OCI-LY1 (cell line): Measurements from ENCODE around the gene TRIM40.
A peak's percentile ranks its signal among the peaks of the same experiment; 100 is the strongest.

Experiments
- H2AFZ ChIP-seq: fragments of 200-600 bp; sonication (generic), shearing (Covaris generic); 2 replicates; pipeline ENCODE4 v1.6.0; 2014; ENCODE audit warnings: antibody characterized with exemption, mild to moderate bottlenecking, low read length
- H3F3A ChIP-seq: fragments of 200-600 bp; sonication (generic), shearing (Covaris generic); 2 replicates; pipeline ENCODE4 v1.6.0; 2014; ENCODE audit warnings: mild to moderate bottlenecking, antibody characterized with exemption, low read length, moderate library complexity; ENCODE audit not compliant: insufficient read depth
- H3K27ac ChIP-seq: fragments of 200-600 bp; sonication (generic); 2 replicates; pipeline ENCODE4 v1.5.1; 2014; ENCODE audit warnings: low read length, mixed run types, mild to moderate bottlenecking, low read depth; ENCODE audit not compliant: poor library complexity, severe bottlenecking
- H3K27me3 ChIP-seq: fragments of 200-600 bp; sonication (generic); 2 replicates; pipeline ENCODE4 v1.6.0; 2014; ENCODE audit warnings: antibody characterized with exemption, mild to moderate bottlenecking, low read length, moderate library complexity; ENCODE audit not compliant: insufficient read depth
- H3K36me3 ChIP-seq: fragments of 200-600 bp; sonication (generic); 2 replicates; pipeline ENCODE4 v1.6.1; 2014; ENCODE audit warnings: mild to moderate bottlenecking, antibody characterized with exemption, low read length, moderate library complexity, mixed read lengths; ENCODE audit not compliant: insufficient read depth
- H3K4me1 ChIP-seq: fragments of 200-600 bp; sonication (generic); 2 replicates; pipeline ENCODE4 v1.5.1; 2014; ENCODE audit warnings: mild to moderate bottlenecking, low read length, moderate library complexity; ENCODE audit not compliant: insufficient read depth, severe bottlenecking
- H3K4me2 ChIP-seq: fragments of 200-600 bp; sonication (generic), shearing (Covaris generic); 2 replicates; pipeline ENCODE4 v1.6.1; 2014; ENCODE audit warnings: low read length
- H3K4me3 ChIP-seq: fragments of 200-600 bp; sonication (generic); 2 replicates; pipeline ENCODE4 v1.5.1; 2014; ENCODE audit warnings: low read length, low read depth, mild to moderate bottlenecking, mixed read lengths; ENCODE audit not compliant: poor library complexity, severe bottlenecking
- H3K79me2 ChIP-seq: fragments of 200-600 bp; shearing (Covaris generic); 2 replicates; pipeline ENCODE4 v1.6.1; 2016; ENCODE audit warnings: mixed run types, low read length, mixed read lengths; ENCODE audit not compliant: insufficient read depth
- H3K9ac ChIP-seq: fragments of 200-600 bp; sonication (generic), shearing (Covaris generic); 2 replicates; pipeline ENCODE4 v1.6.1; 2014; ENCODE audit warnings: mild to moderate bottlenecking, low read length, mixed read lengths
- H3K9me2 ChIP-seq: fragments of 200-600 bp; sonication (generic), shearing (Covaris generic); 2 replicates; pipeline ENCODE4 v1.6.1; 2014; ENCODE audit warnings: low read depth, mild to moderate bottlenecking, low read length, mixed read lengths
- H3K9me3 ChIP-seq: fragments of 200-600 bp; shearing (Covaris generic); 2 replicates; pipeline ENCODE4 v1.6.1; 2014; ENCODE audit warnings: low read length, mixed read lengths
- H4K20me1 ChIP-seq: fragments of 200-600 bp; sonication (generic), shearing (Covaris generic); 2 replicates; pipeline ENCODE4 v1.6.0; 2016; ENCODE audit warnings: mild to moderate bottlenecking, low read length; ENCODE audit not compliant: insufficient read depth
- EZH2 ChIP-seq: fragments of 200-600 bp; sonication (generic), shearing (Covaris generic); IDR thresholded peaks from 2 replicates; pipeline ENCODE4 v1.8.0; 2017; ENCODE audit warnings: borderline replicate concordance, mixed run types, mild to moderate bottlenecking, antibody characterized with exemption, low read length, moderate library complexity, mixed read lengths
- TF ChIP-seq, protein P1 (sequence below): fragments of 200-600 bp; sonication (generic), shearing (Covaris generic); IDR thresholded peaks from 2 replicates; pipeline ENCODE4 v1.5.1; 2017; ENCODE audit warnings: mild to moderate bottlenecking, antibody characterized with exemption, low read length, moderate library complexity, mixed read lengths

Gene TRIM40

GRCh38 chr6:30162265-30163089 is 26.5 kb downstream of the TRIM40 start:
- TF ChIP-seq, protein P1, sequence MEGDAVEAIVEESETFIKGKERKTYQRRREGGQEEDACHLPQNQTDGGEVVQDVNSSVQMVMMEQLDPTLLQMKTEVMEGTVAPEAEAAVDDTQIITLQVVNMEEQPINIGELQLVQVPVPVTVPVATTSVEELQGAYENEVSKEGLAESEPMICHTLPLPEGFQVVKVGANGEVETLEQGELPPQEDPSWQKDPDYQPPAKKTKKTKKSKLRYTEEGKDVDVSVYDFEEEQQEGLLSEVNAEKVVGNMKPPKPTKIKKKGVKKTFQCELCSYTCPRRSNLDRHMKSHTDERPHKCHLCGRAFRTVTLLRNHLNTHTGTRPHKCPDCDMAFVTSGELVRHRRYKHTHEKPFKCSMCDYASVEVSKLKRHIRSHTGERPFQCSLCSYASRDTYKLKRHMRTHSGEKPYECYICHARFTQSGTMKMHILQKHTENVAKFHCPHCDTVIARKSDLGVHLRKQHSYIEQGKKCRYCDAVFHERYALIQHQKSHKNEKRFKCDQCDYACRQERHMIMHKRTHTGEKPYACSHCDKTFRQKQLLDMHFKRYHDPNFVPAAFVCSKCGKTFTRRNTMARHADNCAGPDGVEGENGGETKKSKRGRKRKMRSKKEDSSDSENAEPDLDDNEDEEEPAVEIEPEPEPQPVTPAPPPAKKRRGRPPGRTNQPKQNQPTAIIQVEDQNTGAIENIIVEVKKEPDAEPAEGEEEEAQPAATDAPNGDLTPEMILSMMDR = no peak
- no peak for TF ChIP-seq EZH2
- Histone ChIP-seq H2AFZ (no peak overlapping the region), H3K9me3 (no peaks in the 10 kb centered on the region), H3K79me2 (no peaks in the 10 kb centered on the region), H3K27ac (no peak overlapping the region), H3K4me3 (no peak overlapping the region), H3K4me2 (0 out of 2 replicates have a peak overlapping the region, but pooled peaks have one; percentile 21), H3K9ac (no peak overlapping the region), H3K4me1 (no peaks in the 10 kb centered on the region), H3F3A (no peaks in the 10 kb centered on the region), H3K36me3 (no peaks in the 10 kb centered on the region), H3K27me3 (no peaks in the 10 kb centered on the region; the same call in 1 of the 2 replicates), H3K9me2 (no peaks in the 10 kb centered on the region), H4K20me1 (no peaks in the 10 kb centered on the region)

DNA sequence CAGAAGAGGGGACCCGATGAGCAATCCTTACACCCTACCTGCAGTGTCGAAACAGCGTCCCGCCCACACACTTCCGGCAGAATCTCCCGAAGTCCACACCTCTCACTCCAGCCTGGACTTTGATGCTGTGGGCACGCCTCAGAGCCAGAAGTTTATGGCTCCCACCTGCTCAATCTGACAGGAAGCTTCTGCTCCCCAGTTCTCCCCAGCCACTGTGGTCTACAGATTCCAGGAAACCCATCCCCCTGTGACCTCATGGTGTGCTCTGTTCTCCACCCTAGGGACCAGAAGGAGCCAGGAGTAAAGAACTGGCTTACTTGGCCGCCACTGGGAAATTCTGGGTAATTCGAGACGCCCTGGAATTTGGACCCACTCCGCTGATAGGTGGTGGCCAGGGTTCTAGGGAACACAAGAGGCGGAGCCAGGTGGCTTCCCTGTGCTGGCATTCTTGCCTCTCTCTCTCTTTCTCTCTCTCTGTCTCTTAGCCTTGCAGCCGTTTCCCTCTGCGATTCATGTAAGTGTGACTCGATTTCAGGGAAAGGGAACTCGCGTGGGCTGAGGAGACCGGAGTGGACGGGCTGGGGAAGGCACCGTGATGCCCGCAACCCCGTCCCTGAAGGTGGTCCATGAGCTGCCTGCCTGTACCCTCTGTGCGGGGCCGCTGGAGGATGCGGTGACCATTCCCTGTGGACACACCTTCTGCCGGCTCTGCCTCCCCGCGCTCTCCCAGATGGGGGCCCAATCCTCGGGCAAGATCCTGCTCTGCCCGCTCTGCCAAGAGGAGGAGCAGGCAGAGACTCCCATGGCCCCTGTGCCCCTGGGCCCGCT is 27.4 kb downstream of the TRIM40 start, which contains the start of gene TRIM15:
Gene TRIM15 (plus strand): TSS at position 457 of the 828 bp plus-strand sequence. CDS start 139 bp downstream, at position 596.
- Histone ChIP-seq H3K9me2 (no peaks in the 10 kb centered on the region), H4K20me1 (no peaks in the 10 kb centered on the region), H3K4me1 (no peaks in the 10 kb centered on the region), H3K9ac (no peak within 1 kb of the TSS), H3K36me3 (no peaks in the 10 kb centered on the region), H3K9me3 (no peaks in the 10 kb centered on the region), H3F3A (no peaks in the 10 kb centered on the region), H2AFZ (no peak within 1 kb of the TSS), H3K27ac (no peak within 1 kb of the TSS), H3K4me2 (peak within 1 kb of the TSS; percentile 21; the same call in 1 of the 2 replicates), H3K79me2 (no peaks in the 10 kb centered on the region), H3K4me3 (no peak within 1 kb of the TSS), H3K27me3 (no peaks in the 10 kb centered on the region; the same call in 1 of the 2 replicates)
- no peak for TF ChIP-seq EZH2
- TF ChIP-seq, protein P1 = no peak

GRCh38 chr6:30163918-30164654 is 28.1 kb downstream of the TRIM40 start:
- no peaks in the 10 kb centered on the region for H3K4me1 ChIP-seq
- no peaks in the 10 kb centered on the region for H3K9me2 ChIP-seq
- H3K79me2 ChIP-seq = no peaks in the 10 kb centered on the region
- H2AFZ ChIP-seq = no peak overlapping the region
- no peaks in the 10 kb centered on the region for H3F3A ChIP-seq
- H3K36me3 ChIP-seq = no peaks in the 10 kb centered on the region
- no peaks in the 10 kb centered on the region for H4K20me1 ChIP-seq
- no peaks in the 10 kb centered on the region; the same call in 1 of the 2 replicates for H3K27me3 ChIP-seq
- H3K9ac ChIP-seq = no peak overlapping the region
- no peak for TF ChIP-seq EZH2
- TF ChIP-seq, protein P1 = no peak
- H3K9me3 ChIP-seq = no peaks in the 10 kb centered on the region
- H3K4me3 ChIP-seq = no peak overlapping the region
- H3K27ac ChIP-seq = no peak overlapping the region
- H3K4me2 ChIP-seq = no peak overlapping the region
